Muscle layer of duodenum (tissue), 2 donors: ENCODE results near the gene PRM1.
"Not testable (repeated sequence)": the region's sequence is repeated elsewhere in the genome, so short reads cannot be mapped to it uniquely, and the experiment has no call there.

ENCODE experiments used
- H3K27ac ChIP-seq: one replicate; pipeline ENCODE4 v1.7.0; 2013; ENCODE audit warnings: mild to moderate bottlenecking, low read length
- H3K27me3 ChIP-seq: one replicate; pipeline ENCODE4 v1.7.0; 2013; ENCODE audit warnings: low read depth, mild to moderate bottlenecking, control low read depth, low read length
- H3K36me3 ChIP-seq, 2 donors: one replicate each; pipeline ENCODE4 v1.7.0; 2013; ENCODE audit warnings: low read length in 2 of 2, control low read depth in 1 of 2, mild to moderate bottlenecking in 1 of 2; ENCODE audit not compliant: insufficient read depth in 2 of 2, control insufficient read depth in 1 of 2
- H3K4me1 ChIP-seq, 2 donors: one replicate each; pipeline ENCODE4 v1.7.0; 2013; ENCODE audit warnings: low read length in 2 of 2, mild to moderate bottlenecking in 2 of 2, control low read depth in 1 of 2, moderate library complexity in 1 of 2; ENCODE audit not compliant: insufficient read depth in 2 of 2, control insufficient read depth in 1 of 2
- H3K4me3 ChIP-seq, 2 donors: one replicate each; pipeline ENCODE4 v1.7.0; 2013; ENCODE audit warnings: low read length in 2 of 2, low read depth in 1 of 2, mild to moderate bottlenecking in 1 of 2
- H3K9me3 ChIP-seq, 2 donors: one replicate each; pipeline ENCODE4 v1.7.0; 2013; ENCODE audit warnings: low read length in 2 of 2, control low read depth in 1 of 2, mild to moderate bottlenecking in 1 of 2; ENCODE audit not compliant: control insufficient read depth in 1 of 2
- donor health status: healthy.

The PRM1 gene

GRCh38 chr16:11291091-11291703, 10.1 kb upstream of the PRM1 start:
- Histone ChIP-seq H3K27ac (no peak overlapping the region), H3K9me3 (no peaks in the 10 kb centered on the region), H3K4me3 (no peak overlapping the region), H3K27me3 (no peaks in the 10 kb centered on the region), H3K36me3 (no peaks in the 10 kb centered on the region), H3K4me1 (no peaks in the 10 kb centered on the region)

GRCh38 chr16:11290102-11290893, 9.2 kb upstream of the PRM1 start:
- Histone ChIP-seq H3K27me3 (no peaks in the 10 kb centered on the region), H3K36me3 (no peaks in the 10 kb centered on the region), H3K4me3 (no peak overlapping the region), H3K27ac (no peak overlapping the region), H3K9me3 (no peaks in the 10 kb centered on the region), H3K4me1 (no peaks in the 10 kb centered on the region)

- H3K4me1 ChIP-seq, H3K4me3 ChIP-seq, H3K36me3 ChIP-seq, H3K27ac ChIP-seq, H3K9me3 ChIP-seq, H3K27me3 ChIP-seq: not testable (repeated sequence)
These were observed 8.6 kb upstream of the PRM1 start for GRCh38 chr16:11289696-11290095.

- H3K27me3 ChIP-seq, result no peaks in the 10 kb centered on the region
- H3K4me1 ChIP-seq, result no peaks in the 10 kb centered on the region
- H3K27ac ChIP-seq, result no peak overlapping the region
- no peaks in the 10 kb centered on the region for H3K36me3 ChIP-seq
- no peak overlapping the region for H3K4me3 ChIP-seq
- H3K9me3 ChIP-seq, result no peaks in the 10 kb centered on the region
These were observed 8.1 kb upstream of the PRM1 start for GRCh38 chr16:11289202-11289601.

- Histone ChIP-seq H3K27ac (no peak overlapping the region), H3K4me3 (no peak overlapping the region), H3K27me3 (no peaks in the 10 kb centered on the region), H3K36me3 (no peaks in the 10 kb centered on the region), H3K4me1 (no peaks in the 10 kb centered on the region), H3K9me3 (no peaks in the 10 kb centered on the region)
These were observed 4.7 kb upstream of the PRM1 start for GRCh38 chr16:11285842-11286241.

GRCh38 chr16:11283820-11284248, 2.7 kb upstream of the PRM1 start:
- H3K36me3 ChIP-seq, result no peaks in the 10 kb centered on the region
- H3K4me3 ChIP-seq, result no peak overlapping the region
- H3K9me3 ChIP-seq, result no peaks in the 10 kb centered on the region
- no peak overlapping the region for H3K27ac ChIP-seq
- H3K27me3 ChIP-seq, result no peaks in the 10 kb centered on the region
- no peaks in the 10 kb centered on the region for H3K4me1 ChIP-seq

GRCh38 chr16:11278681-11279628, 2.2 kb downstream of the PRM1 start:
- no peak overlapping the region for H3K27ac ChIP-seq
- no peaks in the 10 kb centered on the region for H3K27me3 ChIP-seq
- H3K4me3 ChIP-seq, result no peak overlapping the region

GRCh38 chr16:11277607-11278337, 3.4 kb downstream of the PRM1 start:
- H3K27ac ChIP-seq, result no peak overlapping the region
- H3K4me1 ChIP-seq, result no peaks in the 10 kb centered on the region
- H3K9me3 ChIP-seq, result no peaks in the 10 kb centered on the region
- H3K36me3 ChIP-seq, result no peaks in the 10 kb centered on the region
- H3K4me3 ChIP-seq, result no peak overlapping the region
- no peaks in the 10 kb centered on the region for H3K27me3 ChIP-seq

More at GRCh38 chr16:11278681-11279628, 2.2 kb downstream of the PRM1 start:
- Histone ChIP-seq H3K9me3 (no peaks in the 10 kb centered on the region), H3K36me3 (no peaks in the 10 kb centered on the region), H3K4me1 (no peaks in the 10 kb centered on the region)

GRCh38 chr16:11276896-11277593, 4.1 kb downstream of the PRM1 start:
- H3K4me3 ChIP-seq, result no peak overlapping the region
- H3K9me3 ChIP-seq, result no peaks in the 10 kb centered on the region
- H3K27me3 ChIP-seq, result no peaks in the 10 kb centered on the region
- H3K27ac ChIP-seq, result no peak overlapping the region
- no peaks in the 10 kb centered on the region for H3K36me3 ChIP-seq
- no peaks in the 10 kb centered on the region for H3K4me1 ChIP-seq

- Histone ChIP-seq H3K27ac (no peak within 1 kb of the TSS), H3K36me3 (no peaks in the 10 kb centered on the region), H3K4me3 (no peak within 1 kb of the TSS), H3K4me1 (no peaks in the 10 kb centered on the region), H3K9me3 (no peaks in the 10 kb centered on the region), H3K27me3 (no peaks in the 10 kb centered on the region)
These were observed 4.8 kb downstream of the PRM1 start, which contains the start of gene PRM2 for GRCh38 chr16:11276143-11276895. TSS of gene PRM2 (minus strand) at chr16:11276480. CDS start at chr16:11276370, 110 bp downstream.
